Neuron (in vitro differentiated cells): Measurements from ENCODE around the gene TRIM52.

Source experiments
- H2AFZ ChIP-seq: one replicate; pipeline ENCODE4 v1.6.1; 2013; ENCODE audit warnings: low read depth, mild to moderate bottlenecking, inconsistent platforms, low read length, moderate library complexity
- H3K27me3 ChIP-seq: one replicate; pipeline ENCODE4 v1.6.1; 2013; ENCODE audit warnings: low read length; ENCODE audit not compliant: insufficient read depth
- H3K36me3 ChIP-seq: one replicate; pipeline ENCODE4 v1.6.1; 2013; ENCODE audit warnings: low read length; ENCODE audit not compliant: insufficient read depth
- H3K4me1 ChIP-seq: one replicate; pipeline ENCODE4 v1.6.1; 2013; ENCODE audit warnings: low read length; ENCODE audit not compliant: insufficient read depth
- H3K4me3 ChIP-seq: 2 replicates; pipeline ENCODE4 v1.5.1; 2013; ENCODE audit warnings: mild to moderate bottlenecking, low read length, moderate library complexity
- H3K9me3 ChIP-seq: one replicate; pipeline ENCODE4 v1.6.1; 2013; ENCODE audit warnings: low read length

TRIM52 gene

GRCh38 chr5:181245427-181246275 is 15.3 kb downstream of the TRIM52 start:
- Histone ChIP-seq H3K36me3 (peaks cover 22% of the 10 kb centered on the region), H2AFZ (no peak overlapping the region), H3K27me3 (no peaks in the 10 kb centered on the region), H3K4me1 (peaks cover 38% of the 10 kb centered on the region), H3K4me3 (peak overlapping the region; percentile 86), H3K9me3 (no peaks in the 10 kb centered on the region)

- no peaks in the 10 kb centered on the region for H3K27me3 ChIP-seq
- H2AFZ ChIP-seq = peak within 1 kb of the TSS; percentile 53
- H3K36me3 ChIP-seq = peaks cover 25% of the 10 kb centered on the region
- H3K4me1 ChIP-seq = peaks cover 38% of the 10 kb centered on the region
- H3K4me3 ChIP-seq = peak within 1 kb of the TSS; percentile 86
- no peaks in the 10 kb centered on the region for H3K9me3 ChIP-seq
These were observed 17.2 kb downstream of the TRIM52 start, which contains the start of gene RACK1 for GRCh38 chr5:181243564-181244343. Gene RACK1 (minus strand): TSS chr5:181243906. CDS start chr5:181243800, 106 bp downstream.

GRCh38 chr5:181243018-181243563 is 17.9 kb downstream of the TRIM52 start:
- Histone ChIP-seq H3K4me1 (peaks cover 34% of the 10 kb centered on the region), H3K36me3 (peaks cover 31% of the 10 kb centered on the region), H2AFZ (no peak overlapping the region), H3K4me3 (peak overlapping the region; percentile 86), H3K9me3 (no peaks in the 10 kb centered on the region), H3K27me3 (no peaks in the 10 kb centered on the region)

GRCh38 chr5:181242031-181242451 is 18.9 kb downstream of the TRIM52 start:
- no peaks in the 10 kb centered on the region for H3K27me3 ChIP-seq
- H3K4me1 ChIP-seq = peaks cover 26% of the 10 kb centered on the region
- H2AFZ ChIP-seq = no peak overlapping the region
- peaks cover 39% of the 10 kb centered on the region for H3K36me3 ChIP-seq
- peak overlapping the region; percentile 86 for H3K4me3 ChIP-seq
- H3K9me3 ChIP-seq = no peaks in the 10 kb centered on the region

- Histone ChIP-seq H2AFZ (no peak overlapping the region), H3K9me3 (no peaks in the 10 kb centered on the region), H3K36me3 (peaks cover 45% of the 10 kb centered on the region), H3K27me3 (no peaks in the 10 kb centered on the region), H3K4me3 (peak overlapping the region; percentile 86), H3K4me1 (peaks cover 23% of the 10 kb centered on the region)
These were observed 19.5 kb downstream of the TRIM52 start for GRCh38 chr5:181241393-181241975.

- Histone ChIP-seq H2AFZ (no peak overlapping the region), H3K4me1 (peaks cover 15% of the 10 kb centered on the region), H3K27me3 (no peaks in the 10 kb centered on the region), H3K4me3 (no peak overlapping the region), H3K9me3 (no peaks in the 10 kb centered on the region), H3K36me3 (peaks cover 66% of the 10 kb centered on the region)
These were observed 21.8 kb downstream of the TRIM52 start for GRCh38 chr5:181239062-181239663.

- peaks cover 77% of the 10 kb centered on the region for H3K36me3 ChIP-seq
- no peaks in the 10 kb centered on the region for H3K9me3 ChIP-seq
- H3K27me3 ChIP-seq = no peaks in the 10 kb centered on the region
- no peak overlapping the region for H2AFZ ChIP-seq
- peaks cover 15% of the 10 kb centered on the region for H3K4me1 ChIP-seq
- no peak overlapping the region for H3K4me3 ChIP-seq
These were observed 23.1 kb downstream of the TRIM52 start for GRCh38 chr5:181237729-181238385.

GRCh38 chr5:181236954-181237641 is 23.8 kb downstream of the TRIM52 start:
- Histone ChIP-seq H3K27me3 (no peaks in the 10 kb centered on the region), H3K4me1 (peaks cover 7% of the 10 kb centered on the region), H3K36me3 (peaks cover 80% of the 10 kb centered on the region), H3K4me3 (no peak overlapping the region), H2AFZ (no peak overlapping the region), H3K9me3 (no peaks in the 10 kb centered on the region)

- peaks cover 77% of the 10 kb centered on the region for H3K36me3 ChIP-seq
- H3K9me3 ChIP-seq = no peaks in the 10 kb centered on the region
- H2AFZ ChIP-seq = no peak overlapping the region
These were observed 24.5 kb downstream of the TRIM52 start for GRCh38 chr5:181236471-181236870.

GRCh38 chr5:181235689-181236366 is 25.1 kb downstream of the TRIM52 start:
- H3K36me3 ChIP-seq = peaks cover 81% of the 10 kb centered on the region
- H3K4me3 ChIP-seq = no peak overlapping the region
- no peaks in the 10 kb centered on the region for H3K4me1 ChIP-seq
- no peak overlapping the region for H2AFZ ChIP-seq
- H3K9me3 ChIP-seq = no peaks in the 10 kb centered on the region
- H3K27me3 ChIP-seq = no peaks in the 10 kb centered on the region

More at GRCh38 chr5:181236471-181236870, 24.5 kb downstream of the TRIM52 start:
- Histone ChIP-seq H3K27me3 (no peaks in the 10 kb centered on the region), H3K4me1 (peaks cover under 1% of the 10 kb centered on the region), H3K4me3 (no peak overlapping the region)

- Histone ChIP-seq H3K9me3 (no peaks in the 10 kb centered on the region), H3K4me1 (no peaks in the 10 kb centered on the region), H3K27me3 (no peaks in the 10 kb centered on the region), H3K36me3 (peaks cover 86% of the 10 kb centered on the region), H3K4me3 (no peak overlapping the region), H2AFZ (no peak overlapping the region)
These were observed 25.6 kb downstream of the TRIM52 start for GRCh38 chr5:181235323-181235688.
